GM12878 (cell line): ENCODE measurements around the gene CAST. TPM values are rescaled to one million over a fixed set of nuclear protein-coding genes. Genes with fewer than 3 reads are reported as not detected.

ENCODE experiments used
- ATAC-seq: fragments of 200-7000 bp; cut with Tn5 transposase; 3 replicates; pipeline ENCODE4 v1.9.1; 2020; ENCODE audit warnings: mild to moderate bottlenecking, moderate library complexity
- BruUV-seq: library from RNA; stranded (reverse); fragments of 400-500 nt; replicated peaks from 2 replicates; lab custom pipeline; 2021; lab: Mats Ljungman, UMichigan
- CTCF ChIA-PET: fragments of 300-600 bp; sonication (Branson Sonifier 250); formaldehyde crosslinking; extraction: SDS; loops from one replicate; lab custom pipeline; 2021; ENCODE audit warnings: inconsistent platforms; lab: Yijun Ruan, JAX
- POLR2A ChIA-PET: fragments of 350-600 bp; formaldehyde crosslinking; extraction: SDS; loops from one replicate; lab custom pipeline; 2021; ENCODE audit warnings: inconsistent platforms; lab: Charles Lee
- RAD21 ChIA-PET: fragments of 300-600 bp; sonication (Branson Sonifier 250); formaldehyde crosslinking; loops from one replicate; lab custom pipeline; 2023; ENCODE audit warnings: antibody characterized with exemption; ENCODE audit not compliant: unreplicated experiment; lab: Charles Lee
- SMC1A ChIA-PET: fragments of 300-600 bp; sonication (Branson Sonifier 250); formaldehyde crosslinking; loops from one replicate; lab custom pipeline; 2023; ENCODE audit not compliant: unreplicated experiment, uncharacterized antibody; lab: Charles Lee
- DNase-seq: peaks from one replicate; pipeline ENCODE4 v3.0.0-alpha.2; 2011; ENCODE audit warnings: low read depth, low spot score
- FAIRE-seq: peaks from 3 replicates; lab custom pipeline; 2011; peaks lifted over from hg19 to GRCh38; lab: Jason Lieb, UNC
- H2AFZ ChIP-seq: 2 replicates; pipeline ENCODE4 v1.6.0; 2011; ENCODE audit warnings: low read depth, low read length, control low read depth; ENCODE audit not compliant: control insufficient read depth
- H3K27ac ChIP-seq: 2 replicates; pipeline ENCODE4 v1.5.1; 2011; ENCODE audit warnings: control low read depth; ENCODE audit not compliant: control insufficient read depth, insufficient read depth
- H3K27me3 ChIP-seq, 2 experiments: replicated peaks in 1 of 2; 2 replicates each; pipeline versions ENCODE4 v1.6.0 to v1.6.1; 2011; ENCODE audit warnings: low read length in 1 of 2; ENCODE audit not compliant: control insufficient read depth in 2 of 2, insufficient read depth in 2 of 2
- H3K36me3 ChIP-seq, 2 experiments: 2 replicates each; pipeline ENCODE4 v1.5.1; 2011; ENCODE audit warnings: low read length in 1 of 2; ENCODE audit not compliant: control insufficient read depth in 2 of 2, insufficient read depth in 2 of 2
- H3K4me1 ChIP-seq: 2 replicates; pipeline ENCODE4 v1.6.1; 2011; ENCODE audit warnings: mild to moderate bottlenecking, low read length, moderate library complexity, mixed read lengths; ENCODE audit not compliant: control insufficient read depth, insufficient read depth
- H3K4me2 ChIP-seq: 2 replicates; pipeline ENCODE4 v1.6.0; 2011; ENCODE audit warnings: control low read depth; ENCODE audit not compliant: control insufficient read depth, insufficient read depth
- H3K4me3 ChIP-seq: fragments of 200-600 bp; sonication (generic); 2 replicates; pipeline ENCODE4 v1.5.1; 2016
- H3K79me2 ChIP-seq: 2 replicates; pipeline ENCODE4 v1.6.0; 2011; ENCODE audit warnings: low read length; ENCODE audit not compliant: control insufficient read depth, insufficient read depth
- H3K9ac ChIP-seq: 2 replicates; pipeline ENCODE4 v1.8.0; 2011; ENCODE audit warnings: low read length, control low read depth, mixed read lengths; ENCODE audit not compliant: control insufficient read depth, insufficient read depth
- H3K9me3 ChIP-seq: replicated peaks from 3 replicates; pipeline ENCODE4 v1.5.1; 2011; ENCODE audit warnings: mild to moderate bottlenecking, low read length; ENCODE audit not compliant: control insufficient read depth, insufficient read depth
- H4K20me1 ChIP-seq: 2 replicates; pipeline ENCODE4 v1.6.0; 2011; ENCODE audit not compliant: control insufficient read depth, insufficient read depth
- CHD4 ChIP-seq: fragments of 200-600 bp; sonication (generic); IDR thresholded peaks from 2 replicates; pipeline ENCODE4 v1.6.1; 2016; ENCODE audit warnings: mild to moderate bottlenecking
- CREM ChIP-seq: IDR thresholded peaks from 2 replicates; pipeline ENCODE4 v1.6.1; 2014; ENCODE audit warnings: antibody characterized with exemption, low read depth
- SRF ChIP-seq, 2 experiments: IDR thresholded peaks; 2 replicates each; pipeline ENCODE4 v1.6.1; 2011; ENCODE audit warnings: low read depth in 2 of 2, low read length in 2 of 2, mild to moderate bottlenecking in 1 of 2, moderate library complexity in 1 of 2
- STAT1 ChIP-seq: fragments of 450-650 bp; conservative IDR thresholded peaks from 2 replicates; pipeline ENCODE4 v1.6.1; 2014; ENCODE audit warnings: antibody characterized with exemption, mild to moderate bottlenecking
- YY1 ChIP-seq: IDR thresholded peaks from 2 replicates; pipeline ENCODE4 v1.6.1; 2011; ENCODE audit warnings: low read depth, mild to moderate bottlenecking, low read length
- ZNF274 ChIP-seq: IDR thresholded peaks from one replicate; pipeline ENCODE4 v1.8.0; 2011; ENCODE audit not compliant: insufficient read length, insufficient read depth
- WGBS: methylation state at CpG from one replicate; pipeline ENCODE4 v1.1.6; 2016; ENCODE audit warnings: low lambda C conversion rate; ENCODE audit not compliant: insufficient replicate concordance, insufficient coverage; ENCODE audit errors: missing lambda C conversion rate; 5-methylcytosine and 5-hydroxymethylcytosine counted together
- in situ Hi-C: fragments of 300-500 bp; cut with MboI; formaldehyde crosslinking; loops from 9 replicates; pipeline ENCODE4 v1.14.3; 2018; ENCODE audit warnings: mixed read lengths
- intact Hi-C: fragments of 100-400 bp; cut with micrococcal nuclease; formaldehyde crosslinking; loops from one replicate; pipeline ENCODE4 v1.14.2; 2022; ENCODE audit not compliant: unreplicated experiment
- polyA plus RNA-seq, 11 experiments: library from polyadenylated mRNA; depleted of rRNA in 4 of 11; unstranded in 6 of 11; stranded (reverse) in 5 of 11; fragments of >200 nt; fragmentation: Nextera tagmentation in 4 of 11; fragmentation: Illumina TruSeq in 1 of 11; extraction: Ambion mirVana in 4 of 11; extraction: Trizol in 1 of 11; gene quantifications; 1 replicate in 1 of 11; 2 replicates in 10 of 11; pipeline versions ENCODE4 v1.2.1 to v1.2.3, GENCODE V29; 2011 to 2016; ENCODE audit warnings: inconsistent platforms in 2 of 11, missing spikeins in 2 of 11, low read depth in 1 of 11
- total RNA-seq, 4 experiments: library from RNA; depleted of rRNA in 3 of 4; stranded (reverse); fragments of >200 nt in 3 of 4; fragmentation: Illumina TruSeq in 1 of 4; extraction: Trizol in 1 of 4; gene quantifications; 2 replicates each; pipeline versions ENCODE4 v1.2.1 to v1.2.3, GENCODE V29; 2013 to 2021
- TF ChIP-seq, protein P1 (sequence below): IDR thresholded peaks from 2 replicates; pipeline ENCODE4 v1.6.1; 2012; ENCODE audit warnings: improper control_type of control experiment, low read depth, low read length; ENCODE audit not compliant: insufficient replicate concordance
- TF ChIP-seq, protein P2 (sequence below): fragments of 450-650 bp; IDR thresholded peaks from 2 replicates; pipeline ENCODE4 v1.6.1; 2016; ENCODE audit warnings: mild to moderate bottlenecking
- TF ChIP-seq, protein P3 (sequence below): fragments of 450-650 bp; IDR thresholded peaks from 2 replicates; pipeline ENCODE4 v1.6.1; 2017; ENCODE audit warnings: borderline replicate concordance
- TF ChIP-seq, protein P4 (sequence below): IDR thresholded peaks from 2 replicates; pipeline ENCODE4 v1.6.1; 2011; ENCODE audit warnings: mild to moderate bottlenecking, low read depth, low read length, moderate library complexity; ENCODE audit not compliant: insufficient replicate concordance
- TF ChIP-seq, protein P5 (sequence below): fragments of 450-650 bp; formaldehyde crosslinking; IDR thresholded peaks from 2 replicates; pipeline ENCODE4 v1.5.0; 2022; ENCODE audit warnings: mild to moderate bottlenecking, missing genetic modification characterization

CAST gene
- total and polyA plus RNA-seq, 10 of the 15 experiments (the other 5 are each of a cell fraction or from before 2014, with no cell fraction given): 31.7 to 140 (median 68.5) TPM

DNA sequence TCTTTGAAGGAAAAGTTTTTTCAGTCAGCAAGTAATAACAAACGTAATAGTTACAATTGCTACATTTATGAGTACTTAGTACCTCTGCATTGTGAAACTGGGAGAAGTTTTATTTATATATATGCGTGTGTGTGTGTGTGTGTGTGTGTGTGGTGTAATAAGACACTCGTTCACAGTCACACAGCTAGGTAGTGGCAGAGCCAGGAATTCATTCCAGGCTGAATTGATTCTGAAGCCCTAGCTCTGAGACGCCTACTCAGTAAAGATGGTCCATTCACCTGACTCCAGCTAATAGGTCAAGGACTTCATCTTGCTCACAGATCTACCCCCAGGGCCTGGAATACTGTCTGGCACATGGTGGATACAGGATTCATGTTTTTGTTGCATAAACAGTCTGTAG, 13.6 kb upstream of the CAST start:
- no peaks in the 10 kb centered on the region for H3K9me3 ChIP-seq
- FAIRE-seq (no peak), DNase-seq (no peak), ATAC-seq (no peak)
- peaks cover 3% of the 10 kb centered on the region; the same call in 1 of the 2 replicates for H3K4me1 ChIP-seq
- in situ Hi-C loops (no loop called here), intact Hi-C loops (no loop called here)
- H3K27me3 ChIP-seq: 0 out of 4 replicates have a peak, but pooled peaks cover 0 to 2% of the 10 kb centered on the region in 2 experiments
- H3K36me3 ChIP-seq: no peaks in the 10 kb centered on the region
- ChIA-PET RAD21 (no interaction called here), POLR2A (no interaction called here), CTCF (interaction anchor here (1.0 kb wide), 1 partner anchor 513 kb away, joined by 3 read pairs; no protein-coding TSS in a partner anchor), SMC1A (interaction anchor here (0.6 kb wide), 2 partner anchors 250 to 975 kb away, joined by 3 read pairs; no protein-coding TSS in a partner anchor)
- H3K4me3 ChIP-seq: no peak overlapping the region
- H3K27ac ChIP-seq: no peak overlapping the region
- WGBS: 32% methylated on average over 4 of the region's 4 CpGs
- H2AFZ ChIP-seq: no peak overlapping the region
- BruUV-seq: no TSS peak
- no peak overlapping the region for H3K9ac ChIP-seq
- no peaks in the 10 kb centered on the region for H3K79me2 ChIP-seq
- no peak overlapping the region for H3K4me2 ChIP-seq
- H4K20me1 ChIP-seq: no peaks in the 10 kb centered on the region
- TF ChIP-seq YY1: no peak
- TF ChIP-seq ZNF274: no peak
- TF ChIP-seq, protein P1, sequence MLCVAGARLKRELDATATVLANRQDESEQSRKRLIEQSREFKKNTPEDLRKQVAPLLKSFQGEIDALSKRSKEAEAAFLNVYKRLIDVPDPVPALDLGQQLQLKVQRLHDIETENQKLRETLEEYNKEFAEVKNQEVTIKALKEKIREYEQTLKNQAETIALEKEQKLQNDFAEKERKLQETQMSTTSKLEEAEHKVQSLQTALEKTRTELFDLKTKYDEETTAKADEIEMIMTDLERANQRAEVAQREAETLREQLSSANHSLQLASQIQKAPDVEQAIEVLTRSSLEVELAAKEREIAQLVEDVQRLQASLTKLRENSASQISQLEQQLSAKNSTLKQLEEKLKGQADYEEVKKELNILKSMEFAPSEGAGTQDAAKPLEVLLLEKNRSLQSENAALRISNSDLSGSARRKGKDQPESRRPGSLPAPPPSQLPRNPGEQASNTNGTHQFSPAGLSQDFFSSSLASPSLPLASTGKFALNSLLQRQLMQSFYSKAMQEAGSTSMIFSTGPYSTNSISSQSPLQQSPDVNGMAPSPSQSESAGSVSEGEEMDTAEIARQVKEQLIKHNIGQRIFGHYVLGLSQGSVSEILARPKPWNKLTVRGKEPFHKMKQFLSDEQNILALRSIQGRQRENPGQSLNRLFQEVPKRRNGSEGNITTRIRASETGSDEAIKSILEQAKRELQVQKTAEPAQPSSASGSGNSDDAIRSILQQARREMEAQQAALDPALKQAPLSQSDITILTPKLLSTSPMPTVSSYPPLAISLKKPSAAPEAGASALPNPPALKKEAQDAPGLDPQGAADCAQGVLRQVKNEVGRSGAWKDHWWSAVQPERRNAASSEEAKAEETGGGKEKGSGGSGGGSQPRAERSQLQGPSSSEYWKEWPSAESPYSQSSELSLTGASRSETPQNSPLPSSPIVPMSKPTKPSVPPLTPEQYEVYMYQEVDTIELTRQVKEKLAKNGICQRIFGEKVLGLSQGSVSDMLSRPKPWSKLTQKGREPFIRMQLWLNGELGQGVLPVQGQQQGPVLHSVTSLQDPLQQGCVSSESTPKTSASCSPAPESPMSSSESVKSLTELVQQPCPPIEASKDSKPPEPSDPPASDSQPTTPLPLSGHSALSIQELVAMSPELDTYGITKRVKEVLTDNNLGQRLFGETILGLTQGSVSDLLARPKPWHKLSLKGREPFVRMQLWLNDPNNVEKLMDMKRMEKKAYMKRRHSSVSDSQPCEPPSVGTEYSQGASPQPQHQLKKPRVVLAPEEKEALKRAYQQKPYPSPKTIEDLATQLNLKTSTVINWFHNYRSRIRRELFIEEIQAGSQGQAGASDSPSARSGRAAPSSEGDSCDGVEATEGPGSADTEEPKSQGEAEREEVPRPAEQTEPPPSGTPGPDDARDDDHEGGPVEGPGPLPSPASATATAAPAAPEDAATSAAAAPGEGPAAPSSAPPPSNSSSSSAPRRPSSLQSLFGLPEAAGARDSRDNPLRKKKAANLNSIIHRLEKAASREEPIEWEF: no peak
- no peak for TF ChIP-seq STAT1
- TF ChIP-seq, protein P2, sequence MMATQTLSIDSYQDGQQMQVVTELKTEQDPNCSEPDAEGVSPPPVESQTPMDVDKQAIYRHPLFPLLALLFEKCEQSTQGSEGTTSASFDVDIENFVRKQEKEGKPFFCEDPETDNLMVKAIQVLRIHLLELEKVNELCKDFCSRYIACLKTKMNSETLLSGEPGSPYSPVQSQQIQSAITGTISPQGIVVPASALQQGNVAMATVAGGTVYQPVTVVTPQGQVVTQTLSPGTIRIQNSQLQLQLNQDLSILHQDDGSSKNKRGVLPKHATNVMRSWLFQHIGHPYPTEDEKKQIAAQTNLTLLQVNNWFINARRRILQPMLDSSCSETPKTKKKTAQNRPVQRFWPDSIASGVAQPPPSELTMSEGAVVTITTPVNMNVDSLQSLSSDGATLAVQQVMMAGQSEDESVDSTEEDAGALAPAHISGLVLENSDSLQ: no peak
- TF ChIP-seq, protein P3, sequence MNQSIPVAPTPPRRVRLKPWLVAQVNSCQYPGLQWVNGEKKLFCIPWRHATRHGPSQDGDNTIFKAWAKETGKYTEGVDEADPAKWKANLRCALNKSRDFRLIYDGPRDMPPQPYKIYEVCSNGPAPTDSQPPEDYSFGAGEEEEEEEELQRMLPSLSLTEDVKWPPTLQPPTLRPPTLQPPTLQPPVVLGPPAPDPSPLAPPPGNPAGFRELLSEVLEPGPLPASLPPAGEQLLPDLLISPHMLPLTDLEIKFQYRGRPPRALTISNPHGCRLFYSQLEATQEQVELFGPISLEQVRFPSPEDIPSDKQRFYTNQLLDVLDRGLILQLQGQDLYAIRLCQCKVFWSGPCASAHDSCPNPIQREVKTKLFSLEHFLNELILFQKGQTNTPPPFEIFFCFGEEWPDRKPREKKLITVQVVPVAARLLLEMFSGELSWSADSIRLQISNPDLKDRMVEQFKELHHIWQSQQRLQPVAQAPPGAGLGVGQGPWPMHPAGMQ: no peak
- TF ChIP-seq CREM: no peak
- TF ChIP-seq, protein P4, sequence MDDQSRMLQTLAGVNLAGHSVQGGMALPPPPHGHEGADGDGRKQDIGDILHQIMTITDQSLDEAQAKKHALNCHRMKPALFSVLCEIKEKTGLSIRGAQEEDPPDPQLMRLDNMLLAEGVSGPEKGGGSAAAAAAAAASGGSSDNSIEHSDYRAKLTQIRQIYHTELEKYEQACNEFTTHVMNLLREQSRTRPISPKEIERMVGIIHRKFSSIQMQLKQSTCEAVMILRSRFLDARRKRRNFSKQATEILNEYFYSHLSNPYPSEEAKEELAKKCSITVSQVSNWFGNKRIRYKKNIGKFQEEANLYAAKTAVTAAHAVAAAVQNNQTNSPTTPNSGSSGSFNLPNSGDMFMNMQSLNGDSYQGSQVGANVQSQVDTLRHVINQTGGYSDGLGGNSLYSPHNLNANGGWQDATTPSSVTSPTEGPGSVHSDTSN: no peak
- no peak for TF ChIP-seq CHD4
- no peak for TF ChIP-seq SRF (IDR thresholded peaks at IDR 0.05; ENCODE audit: low read depth in 2 of 2, low read length in 2 of 2)
- TF ChIP-seq, protein P5, sequence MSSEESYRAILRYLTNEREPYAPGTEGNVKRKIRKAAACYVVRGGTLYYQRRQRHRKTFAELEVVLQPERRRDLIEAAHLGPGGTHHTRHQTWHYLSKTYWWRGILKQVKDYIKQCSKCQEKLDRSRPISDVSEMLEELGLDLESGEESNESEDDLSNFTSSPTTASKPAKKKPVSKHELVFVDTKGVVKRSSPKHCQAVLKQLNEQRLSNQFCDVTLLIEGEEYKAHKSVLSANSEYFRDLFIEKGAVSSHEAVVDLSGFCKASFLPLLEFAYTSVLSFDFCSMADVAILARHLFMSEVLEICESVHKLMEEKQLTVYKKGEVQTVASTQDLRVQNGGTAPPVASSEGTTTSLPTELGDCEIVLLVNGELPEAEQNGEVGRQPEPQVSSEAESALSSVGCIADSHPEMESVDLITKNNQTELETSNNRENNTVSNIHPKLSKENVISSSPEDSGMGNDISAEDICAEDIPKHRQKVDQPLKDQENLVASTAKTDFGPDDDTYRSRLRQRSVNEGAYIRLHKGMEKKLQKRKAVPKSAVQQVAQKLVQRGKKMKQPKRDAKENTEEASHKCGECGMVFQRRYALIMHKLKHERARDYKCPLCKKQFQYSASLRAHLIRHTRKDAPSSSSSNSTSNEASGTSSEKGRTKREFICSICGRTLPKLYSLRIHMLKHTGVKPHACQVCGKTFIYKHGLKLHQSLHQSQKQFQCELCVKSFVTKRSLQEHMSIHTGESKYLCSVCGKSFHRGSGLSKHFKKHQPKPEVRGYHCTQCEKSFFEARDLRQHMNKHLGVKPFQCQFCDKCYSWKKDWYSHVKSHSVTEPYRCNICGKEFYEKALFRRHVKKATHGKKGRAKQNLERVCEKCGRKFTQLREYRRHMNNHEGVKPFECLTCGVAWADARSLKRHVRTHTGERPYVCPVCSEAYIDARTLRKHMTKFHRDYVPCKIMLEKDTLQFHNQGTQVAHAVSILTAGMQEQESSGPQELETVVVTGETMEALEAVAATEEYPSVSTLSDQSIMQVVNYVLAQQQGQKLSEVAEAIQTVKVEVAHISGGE: no peak
